ENCODE measurements around the gene CNNM2. TPM values are rescaled to one million over a fixed set of nuclear protein-coding genes. Genes with fewer than 3 reads are reported as not detected.

CNNM2 gene
- total and polyA plus RNA-seq, 7 donors: 0.49 to 2.6 (median 1.3) TPM

GRCh38 chr10:103077491-103078308 lies 159.6 kb downstream of the CNNM2 start:
- ATAC-seq (no peak), DNase-seq (no peak)
- Histone ChIP-seq H3K27ac (no peak overlapping the region), H3K36me3 (ENCODE audit: insufficient read depth in 1 of 2, low read depth in 1 of 2) (peaks cover 4 to 30% of the 10 kb centered on the region in 2 donors), H3K4me1 (no peaks in the 10 kb centered on the region), H3K27me3 (ENCODE audit: insufficient read depth in 3 of 3, low read length in 2 of 3) (no peaks in the 10 kb centered on the region), H3K4me3 (no peak overlapping the region), H3K9me3 (no peaks in the 10 kb centered on the region)
- intact Hi-C loops (cut with DNase I): no loop called here
- no peak for TF ChIP-seq CTCF (IDR thresholded peaks at IDR 0.05)
- WGBS, 3 donors: 77 to 81% (median 79%) methylated on average over 16 of the region's 16 CpGs

- no peaks in the 10 kb centered on the region for H3K4me1 ChIP-seq
- H3K9me3 ChIP-seq: no peaks in the 10 kb centered on the region
- intact Hi-C loops (cut with DNase I): no loop called here
- H3K4me3 ChIP-seq: no peak overlapping the region
- DNase-seq (no peak), ATAC-seq (no peak)
- TF ChIP-seq CTCF (IDR thresholded peaks at IDR 0.05): no peak
- no peak overlapping the region for H3K27ac ChIP-seq
- WGBS, 3 donors: 73 to 86% (median 83%) methylated on average over 3 of the region's 3 CpGs
- H3K27me3 ChIP-seq (ENCODE audit: insufficient read depth in 3 of 3, low read length in 2 of 3): no peaks in the 10 kb centered on the region
- H3K36me3 ChIP-seq (ENCODE audit: insufficient read depth in 1 of 2, low read depth in 1 of 2): peaks cover 4 to 34% of the 10 kb centered on the region in 2 donors
These were observed 160.2 kb downstream of the CNNM2 start for GRCh38 chr10:103078309-103078615.

GRCh38 chr10:103078676-103079075 lies 160.6 kb downstream of the CNNM2 start:
- Histone ChIP-seq H3K4me3 (no peak overlapping the region), H3K9me3 (no peaks in the 10 kb centered on the region), H3K36me3 (ENCODE audit: insufficient read depth in 1 of 2, low read depth in 1 of 2) (peaks cover 4 to 37% of the 10 kb centered on the region in 2 donors), H3K4me1 (no peaks in the 10 kb centered on the region), H3K27ac (no peak overlapping the region), H3K27me3 (ENCODE audit: insufficient read depth in 3 of 3, low read length in 2 of 3) (no peaks in the 10 kb centered on the region)
- DNase-seq (no peak), ATAC-seq (no peak)
- WGBS, 3 donors: 91 to 93% (median 93%) methylated on average over 14 of the region's 14 CpGs
- intact Hi-C loops (cut with DNase I): no loop called here
- no peak for TF ChIP-seq CTCF (IDR thresholded peaks at IDR 0.05)

GRCh38 chr10:103079100-103079499 lies 161.0 kb downstream of the CNNM2 start:
- WGBS, 3 donors: 92 to 95% (median 93%) methylated on average over 7 of the region's 7 CpGs

More at GRCh38 chr10:103079100-103079499, 161.0 kb downstream of the CNNM2 start:
- intact Hi-C loops (cut with DNase I): no loop called here
- TF ChIP-seq CTCF (IDR thresholded peaks at IDR 0.05): no peak
- peaks cover 4 to 41% of the 10 kb centered on the region in 2 donors for H3K36me3 ChIP-seq (ENCODE audit: insufficient read depth in 1 of 2, low read depth in 1 of 2)
- H3K27me3 ChIP-seq (ENCODE audit: insufficient read depth in 3 of 3, low read length in 2 of 3): no peaks in the 10 kb centered on the region
- ATAC-seq (peak in 2 of 4 donors; percentile 8 to 12), DNase-seq (no peak)
- H3K4me1 ChIP-seq: no peaks in the 10 kb centered on the region
- no peak overlapping the region for H3K4me3 ChIP-seq
- no peaks in the 10 kb centered on the region for H3K9me3 ChIP-seq
- H3K27ac ChIP-seq: no peak overlapping the region
